Panc1 (cell line): ENCODE data around the gene ATP13A4.

ENCODE experiments used
- POLR2AphosphoS5 ChIP-seq: IDR thresholded peaks from 2 replicates; pipeline ENCODE4 v1.6.1; 2012; ENCODE audit warnings: mild to moderate bottlenecking, low read depth, low read length, moderate library complexity
- TCF7L2 ChIP-seq: IDR thresholded peaks from 2 replicates; pipeline ENCODE4 v1.6.1; 2011; ENCODE audit warnings: mild to moderate bottlenecking, low read depth, low read length, inconsistent platforms
- TF ChIP-seq, protein P1 (sequence below): fragments of 450-650 bp; IDR thresholded peaks from 2 replicates; pipeline ENCODE4 v1.5.1; 2017; ENCODE audit warnings: mild to moderate bottlenecking
- TF ChIP-seq, protein P2 (sequence below), 2 experiments: IDR thresholded peaks; 2 replicates each; pipeline ENCODE4 v1.6.1; 2011 to 2012; ENCODE audit warnings: low read depth in 2 of 2, control low read depth in 1 of 2, low read length in 1 of 2, mild to moderate bottlenecking in 1 of 2, moderate library complexity in 1 of 2; ENCODE audit not compliant: insufficient read depth in 1 of 2

DNA sequence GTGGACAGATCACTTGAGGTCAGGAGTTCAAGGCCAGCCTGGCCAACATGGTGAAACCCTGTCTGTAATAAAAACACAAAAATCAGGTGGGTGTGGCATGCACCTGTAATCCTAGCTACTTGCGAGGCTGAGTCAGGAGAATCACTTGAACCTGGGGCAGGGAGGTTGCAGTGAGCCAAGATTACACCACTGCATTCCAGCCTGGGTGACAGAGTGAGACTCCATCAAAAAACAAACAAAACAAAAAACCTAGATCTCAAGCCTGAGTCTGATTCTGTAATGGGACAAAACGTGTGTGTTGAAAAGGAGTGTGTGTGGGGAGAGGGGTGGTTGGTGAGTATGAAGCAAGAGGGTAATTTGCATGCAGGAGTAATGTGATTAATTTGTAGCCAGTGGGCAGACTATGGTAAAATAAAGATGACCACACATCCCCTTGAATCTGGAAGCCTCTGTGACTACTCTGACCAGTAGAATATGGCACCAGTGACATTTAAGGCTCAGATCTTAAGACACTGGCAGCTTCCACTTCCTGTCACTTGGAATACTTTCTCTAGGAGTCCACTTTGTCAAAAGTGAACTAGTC is 19.9 kb upstream of the ATP13A4 start:
- TF ChIP-seq, protein P1, sequence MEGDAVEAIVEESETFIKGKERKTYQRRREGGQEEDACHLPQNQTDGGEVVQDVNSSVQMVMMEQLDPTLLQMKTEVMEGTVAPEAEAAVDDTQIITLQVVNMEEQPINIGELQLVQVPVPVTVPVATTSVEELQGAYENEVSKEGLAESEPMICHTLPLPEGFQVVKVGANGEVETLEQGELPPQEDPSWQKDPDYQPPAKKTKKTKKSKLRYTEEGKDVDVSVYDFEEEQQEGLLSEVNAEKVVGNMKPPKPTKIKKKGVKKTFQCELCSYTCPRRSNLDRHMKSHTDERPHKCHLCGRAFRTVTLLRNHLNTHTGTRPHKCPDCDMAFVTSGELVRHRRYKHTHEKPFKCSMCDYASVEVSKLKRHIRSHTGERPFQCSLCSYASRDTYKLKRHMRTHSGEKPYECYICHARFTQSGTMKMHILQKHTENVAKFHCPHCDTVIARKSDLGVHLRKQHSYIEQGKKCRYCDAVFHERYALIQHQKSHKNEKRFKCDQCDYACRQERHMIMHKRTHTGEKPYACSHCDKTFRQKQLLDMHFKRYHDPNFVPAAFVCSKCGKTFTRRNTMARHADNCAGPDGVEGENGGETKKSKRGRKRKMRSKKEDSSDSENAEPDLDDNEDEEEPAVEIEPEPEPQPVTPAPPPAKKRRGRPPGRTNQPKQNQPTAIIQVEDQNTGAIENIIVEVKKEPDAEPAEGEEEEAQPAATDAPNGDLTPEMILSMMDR, result no peak
- TF ChIP-seq, protein P2, sequence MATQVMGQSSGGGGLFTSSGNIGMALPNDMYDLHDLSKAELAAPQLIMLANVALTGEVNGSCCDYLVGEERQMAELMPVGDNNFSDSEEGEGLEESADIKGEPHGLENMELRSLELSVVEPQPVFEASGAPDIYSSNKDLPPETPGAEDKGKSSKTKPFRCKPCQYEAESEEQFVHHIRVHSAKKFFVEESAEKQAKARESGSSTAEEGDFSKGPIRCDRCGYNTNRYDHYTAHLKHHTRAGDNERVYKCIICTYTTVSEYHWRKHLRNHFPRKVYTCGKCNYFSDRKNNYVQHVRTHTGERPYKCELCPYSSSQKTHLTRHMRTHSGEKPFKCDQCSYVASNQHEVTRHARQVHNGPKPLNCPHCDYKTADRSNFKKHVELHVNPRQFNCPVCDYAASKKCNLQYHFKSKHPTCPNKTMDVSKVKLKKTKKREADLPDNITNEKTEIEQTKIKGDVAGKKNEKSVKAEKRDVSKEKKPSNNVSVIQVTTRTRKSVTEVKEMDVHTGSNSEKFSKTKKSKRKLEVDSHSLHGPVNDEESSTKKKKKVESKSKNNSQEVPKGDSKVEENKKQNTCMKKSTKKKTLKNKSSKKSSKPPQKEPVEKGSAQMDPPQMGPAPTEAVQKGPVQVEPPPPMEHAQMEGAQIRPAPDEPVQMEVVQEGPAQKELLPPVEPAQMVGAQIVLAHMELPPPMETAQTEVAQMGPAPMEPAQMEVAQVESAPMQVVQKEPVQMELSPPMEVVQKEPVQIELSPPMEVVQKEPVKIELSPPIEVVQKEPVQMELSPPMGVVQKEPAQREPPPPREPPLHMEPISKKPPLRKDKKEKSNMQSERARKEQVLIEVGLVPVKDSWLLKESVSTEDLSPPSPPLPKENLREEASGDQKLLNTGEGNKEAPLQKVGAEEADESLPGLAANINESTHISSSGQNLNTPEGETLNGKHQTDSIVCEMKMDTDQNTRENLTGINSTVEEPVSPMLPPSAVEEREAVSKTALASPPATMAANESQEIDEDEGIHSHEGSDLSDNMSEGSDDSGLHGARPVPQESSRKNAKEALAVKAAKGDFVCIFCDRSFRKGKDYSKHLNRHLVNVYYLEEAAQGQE (IDR thresholded peaks at IDR 0.05; ENCODE audit: insufficient read depth in 1 of 2, low read depth in 2 of 2, low read length in 1 of 2), result no peak
- TF ChIP-seq POLR2AphosphoS5 (no peak), TCF7L2 (no peak)
